ENCODE data around the gene DIPK1B.

GRCh38 chr9:136671646-136672430, 40.5 kb upstream of the DIPK1B start:
- TF ChIP-seq POLR2AphosphoS5 (IDR thresholded peaks at IDR 0.05; ENCODE audit: low read depth), result no peak; the same call in 1 of the 2 replicates
- TF ChIP-seq CTCF (IDR thresholded peaks at IDR 0.05; ENCODE audit: insufficient read depth, low read length), result peak; percentile 80
- TF ChIP-seq REST (IDR thresholded peaks at IDR 0.05; ENCODE audit: insufficient replicate concordance, low read depth), result no peak
- no peak for TF ChIP-seq GABPA (IDR thresholded peaks at IDR 0.05; ENCODE audit: low read depth)
- TF ChIP-seq SPI1 (IDR thresholded peaks at IDR 0.05; ENCODE audit: borderline replicate concordance, low read depth), result no peak
